Colon (tissue), 2 donors: ENCODE results near the gene PAPOLB.

Experiments used
- FAIRE-seq: peaks from 2 replicates; lab custom pipeline; 2012; peaks lifted over from hg19 to GRCh38; lab: Jason Lieb, UNC
- donor health status: control.
- donor health status: control.

The PAPOLB gene

DNA sequence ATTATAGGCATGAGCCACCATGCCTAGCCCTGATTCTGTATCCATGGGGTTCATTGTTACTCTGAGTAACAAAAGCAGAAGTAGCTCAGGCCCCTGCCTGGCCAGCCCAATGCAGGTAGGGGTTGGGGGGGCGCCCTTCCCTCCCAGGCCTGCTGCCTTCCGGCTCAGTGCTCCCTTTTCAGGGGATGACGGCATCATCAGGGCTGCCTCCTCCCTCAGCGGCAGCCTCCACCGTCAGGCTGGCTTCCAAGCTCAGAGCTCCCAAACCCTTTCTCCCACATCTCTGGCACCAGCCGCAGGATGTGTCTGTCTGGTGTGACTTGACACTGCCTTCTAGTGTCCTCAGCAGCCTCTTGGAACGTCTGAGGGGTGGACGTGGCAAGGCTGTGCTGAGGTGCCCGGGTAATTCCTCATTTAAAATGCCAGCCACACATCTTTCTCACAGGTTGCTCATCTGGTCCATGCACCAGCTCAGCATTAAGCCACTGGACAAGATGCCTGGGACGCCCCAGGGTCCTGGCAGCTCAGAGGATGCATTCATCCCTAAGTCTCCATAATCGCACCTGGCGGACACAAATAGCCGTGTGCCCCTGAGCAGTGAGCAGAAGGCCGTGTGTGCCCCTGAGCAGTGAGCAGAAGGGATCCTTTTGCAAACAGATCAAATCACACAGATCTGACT lies 38.2 kb downstream of the PAPOLB start:
- FAIRE-seq, result no peak

DNA sequence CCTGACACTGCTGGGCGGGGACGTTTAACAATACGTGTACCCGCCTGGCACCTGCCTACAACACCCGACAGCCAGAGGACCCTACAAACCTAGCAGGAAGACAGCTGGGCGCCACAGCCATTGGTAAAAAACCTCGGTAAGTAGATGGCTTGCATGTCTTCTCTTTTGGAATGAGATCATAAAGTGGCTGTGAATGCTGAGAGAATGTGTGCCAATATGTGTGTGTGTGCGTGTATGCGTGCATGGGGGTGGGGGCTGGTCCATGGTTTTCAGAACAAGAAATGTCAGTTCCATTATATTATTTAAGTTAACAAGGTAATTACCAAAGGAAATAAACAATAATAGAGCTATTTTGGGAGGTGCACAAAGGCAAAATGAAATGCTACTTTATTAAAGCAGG lies 39.2 kb downstream of the PAPOLB start:
- FAIRE-seq, result no peak

DNA sequence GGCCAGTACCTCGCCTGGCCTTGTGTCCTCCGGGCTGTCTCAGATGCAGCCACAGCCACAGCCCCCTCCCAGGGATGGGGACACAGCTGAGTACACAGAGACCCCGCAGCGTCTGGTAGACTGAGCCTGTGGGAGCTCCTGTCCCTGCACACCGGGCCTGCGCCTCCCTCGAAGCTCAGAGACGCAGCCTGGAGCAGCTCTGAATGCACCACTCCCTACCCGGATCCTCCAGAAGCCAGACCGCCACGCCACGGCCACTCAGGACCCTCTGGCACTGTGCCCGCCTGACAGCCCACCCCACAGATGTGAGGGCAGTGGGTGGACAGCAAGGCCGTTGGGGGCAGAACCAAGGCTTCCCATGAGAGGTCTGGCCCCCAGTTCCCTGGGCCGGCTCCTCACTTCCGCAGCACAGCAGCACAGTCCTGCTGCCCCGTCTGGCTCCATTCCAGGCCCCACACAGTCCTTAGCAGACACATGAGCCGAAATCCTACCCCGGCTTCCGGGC lies 40.8 kb downstream of the PAPOLB start:
- FAIRE-seq, result no peak

DNA sequence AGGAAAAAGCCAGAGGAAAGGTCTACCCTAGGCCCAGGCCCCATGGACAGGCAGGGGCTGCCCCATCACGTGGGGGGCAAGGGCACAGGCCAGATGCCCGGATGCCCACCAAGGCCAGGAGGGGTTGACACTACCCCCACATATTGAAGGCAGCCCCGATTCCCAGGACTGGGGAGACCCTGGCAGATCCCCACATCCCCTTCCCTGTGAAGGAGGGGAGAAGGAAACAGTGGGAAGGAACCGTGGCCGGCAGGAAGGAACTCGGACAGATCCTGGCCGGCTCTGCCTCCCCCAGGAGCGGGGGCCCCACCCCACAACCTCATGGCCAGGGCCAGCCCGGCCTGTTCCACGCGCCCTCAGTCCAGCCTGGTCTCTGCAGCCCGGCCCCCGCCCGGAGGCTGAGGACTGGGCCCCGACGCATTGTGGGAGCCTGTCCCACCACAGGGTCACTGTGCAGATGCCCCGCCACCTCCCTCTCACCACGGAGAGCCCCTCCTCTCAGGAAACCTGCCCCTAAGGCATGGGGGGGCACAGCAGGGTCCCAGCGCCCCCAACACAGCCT lies 41.3 kb downstream of the PAPOLB start:
- FAIRE-seq, result no peak

DNA sequence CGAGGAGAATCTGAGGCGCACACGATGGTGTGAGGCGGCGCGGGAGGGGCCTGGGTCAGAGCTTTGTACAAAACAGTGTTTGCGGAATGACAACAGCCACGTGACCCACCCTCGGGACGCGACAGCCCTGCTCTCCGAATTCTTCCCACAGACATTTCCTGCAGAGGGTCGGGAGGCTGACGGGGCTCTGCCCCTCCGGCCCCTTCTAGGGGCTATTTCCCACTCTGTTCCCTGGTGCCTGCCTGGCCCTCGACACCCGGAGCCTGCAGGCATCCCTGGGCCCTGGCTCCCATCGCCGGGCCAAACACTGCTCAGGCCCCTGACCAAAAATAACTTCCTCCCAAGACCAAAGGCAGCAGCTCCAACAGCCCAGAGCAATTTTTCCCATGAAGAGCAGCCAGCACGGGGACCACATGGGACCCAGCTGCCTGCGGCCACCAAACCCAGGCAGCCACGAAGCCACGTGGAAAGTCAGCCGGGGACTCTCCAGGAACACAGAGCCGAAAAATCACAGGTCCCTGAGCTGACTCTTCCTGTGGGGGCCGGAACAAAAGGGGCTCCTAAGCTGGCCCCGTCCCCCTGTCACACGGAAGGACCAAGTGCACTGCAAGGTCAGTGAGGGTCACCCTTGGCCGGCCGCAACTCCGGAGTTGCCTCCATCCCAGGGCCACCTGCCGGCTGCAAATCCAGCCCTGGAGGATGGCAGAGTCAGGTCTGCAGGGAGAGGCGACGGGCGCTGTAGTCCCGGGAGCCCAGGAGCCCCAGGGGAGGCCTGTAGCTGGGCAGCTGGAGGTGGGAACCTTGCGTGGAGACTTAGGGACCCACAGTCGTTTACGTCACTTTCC lies 42.0 kb downstream of the PAPOLB start:
- no peak for FAIRE-seq

DNA sequence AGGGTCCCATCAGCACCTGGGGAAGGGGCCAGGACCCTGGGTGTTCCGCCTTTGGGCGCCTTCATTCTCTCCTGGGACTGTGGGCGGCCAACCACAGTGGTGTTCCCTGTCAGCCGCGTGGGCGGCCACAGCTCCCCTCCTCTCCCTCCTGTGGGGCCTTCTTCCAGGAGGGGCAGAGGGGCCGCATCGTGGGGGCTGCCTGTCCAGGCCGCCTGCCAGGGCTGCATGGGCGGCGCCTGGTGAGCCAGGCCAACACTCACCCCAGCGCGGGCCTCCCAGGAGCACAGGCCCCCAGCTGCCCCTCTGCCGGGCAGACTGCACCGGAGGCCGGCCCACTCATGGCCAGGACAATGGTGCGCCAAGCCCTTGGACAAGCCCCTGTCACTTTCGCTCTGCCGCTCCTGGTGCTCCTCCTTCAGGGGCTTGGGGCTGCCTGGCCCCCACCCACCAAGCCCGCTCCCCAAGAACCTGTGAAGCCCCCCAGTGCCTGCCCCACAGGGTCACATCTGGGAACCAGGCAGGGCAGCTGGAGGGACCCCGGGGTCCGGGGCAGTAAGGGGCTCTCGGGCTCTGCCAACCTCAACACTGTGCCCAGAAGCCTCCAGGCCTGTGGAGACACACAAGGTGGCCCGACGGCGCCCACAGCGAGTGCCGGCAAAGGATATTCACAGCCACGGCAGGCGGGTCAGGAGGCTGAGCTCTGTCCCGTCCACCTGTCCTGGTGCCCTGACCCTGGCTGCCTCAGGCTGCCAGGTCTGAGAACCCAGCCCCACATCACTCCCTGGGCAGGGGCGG lies 43.6 kb downstream of the PAPOLB start:
- FAIRE-seq, result no peak

DNA sequence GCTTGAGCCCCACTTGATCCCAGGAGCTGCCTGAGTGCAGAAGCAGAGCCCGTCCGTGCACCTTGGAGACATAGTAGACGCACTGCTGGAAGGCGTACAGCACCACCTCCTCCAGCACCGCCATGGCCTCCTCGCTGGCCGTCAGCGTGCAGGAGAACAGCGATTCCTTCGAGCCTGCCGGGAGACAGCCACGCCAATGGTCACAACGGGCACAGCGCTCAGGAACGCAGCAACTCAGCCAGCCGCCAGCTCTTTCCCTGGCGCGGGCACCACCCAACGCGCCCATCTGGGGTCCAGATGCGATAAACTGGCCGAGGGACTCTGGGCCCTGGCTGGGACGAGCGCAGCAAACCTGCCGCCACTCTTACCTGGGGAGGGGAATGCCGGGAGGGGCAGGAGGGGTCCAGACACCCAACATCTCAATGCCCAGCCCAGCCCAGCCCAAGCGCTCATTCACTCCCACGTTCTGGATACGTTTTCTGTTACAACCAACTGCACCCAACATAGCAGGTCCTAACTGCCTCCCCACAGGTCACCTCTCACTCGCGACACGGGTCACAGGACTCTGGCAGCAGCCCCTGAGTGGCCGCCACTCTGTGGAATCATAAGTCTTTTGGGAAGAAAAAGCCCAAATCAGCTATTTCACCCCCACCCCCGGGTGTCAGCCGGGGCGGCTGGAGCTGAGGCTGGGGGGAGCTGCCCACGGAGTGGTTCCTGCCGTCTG lies 44.5 kb downstream of the PAPOLB start:
- FAIRE-seq, result no peak

DNA sequence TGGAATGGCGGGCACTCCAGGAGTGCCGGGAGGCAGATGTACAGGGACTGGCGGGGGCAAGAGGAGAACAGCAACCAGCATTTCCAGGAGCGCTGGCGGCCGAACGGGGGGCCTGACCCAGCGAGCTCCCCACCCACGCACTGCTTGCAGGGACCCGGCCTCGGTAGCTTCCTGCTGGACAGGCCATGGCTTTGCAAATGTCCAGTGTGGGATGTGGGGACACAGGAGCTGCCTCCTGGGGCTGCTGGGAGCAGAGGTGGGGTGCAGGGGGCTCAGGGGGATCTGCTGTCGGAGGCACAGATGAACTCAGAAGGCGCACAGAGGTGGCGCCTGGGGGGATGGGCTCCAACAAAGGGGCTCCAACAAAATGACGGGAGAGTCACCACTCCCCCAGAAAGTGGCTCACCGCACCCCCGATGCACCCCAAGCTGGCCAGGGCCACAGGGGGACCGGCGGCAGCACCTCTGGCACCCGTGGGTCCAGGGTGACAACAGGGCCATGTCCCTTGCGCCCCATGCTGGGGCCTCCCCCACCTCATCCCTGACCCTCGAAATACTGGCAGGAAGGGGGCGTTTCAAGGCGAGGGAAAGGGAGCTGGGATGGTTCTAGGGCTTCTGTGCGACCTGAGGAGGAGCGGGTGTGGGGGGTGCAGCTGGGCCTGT lies 45.3 kb downstream of the PAPOLB start:
- no peak for FAIRE-seq

DNA sequence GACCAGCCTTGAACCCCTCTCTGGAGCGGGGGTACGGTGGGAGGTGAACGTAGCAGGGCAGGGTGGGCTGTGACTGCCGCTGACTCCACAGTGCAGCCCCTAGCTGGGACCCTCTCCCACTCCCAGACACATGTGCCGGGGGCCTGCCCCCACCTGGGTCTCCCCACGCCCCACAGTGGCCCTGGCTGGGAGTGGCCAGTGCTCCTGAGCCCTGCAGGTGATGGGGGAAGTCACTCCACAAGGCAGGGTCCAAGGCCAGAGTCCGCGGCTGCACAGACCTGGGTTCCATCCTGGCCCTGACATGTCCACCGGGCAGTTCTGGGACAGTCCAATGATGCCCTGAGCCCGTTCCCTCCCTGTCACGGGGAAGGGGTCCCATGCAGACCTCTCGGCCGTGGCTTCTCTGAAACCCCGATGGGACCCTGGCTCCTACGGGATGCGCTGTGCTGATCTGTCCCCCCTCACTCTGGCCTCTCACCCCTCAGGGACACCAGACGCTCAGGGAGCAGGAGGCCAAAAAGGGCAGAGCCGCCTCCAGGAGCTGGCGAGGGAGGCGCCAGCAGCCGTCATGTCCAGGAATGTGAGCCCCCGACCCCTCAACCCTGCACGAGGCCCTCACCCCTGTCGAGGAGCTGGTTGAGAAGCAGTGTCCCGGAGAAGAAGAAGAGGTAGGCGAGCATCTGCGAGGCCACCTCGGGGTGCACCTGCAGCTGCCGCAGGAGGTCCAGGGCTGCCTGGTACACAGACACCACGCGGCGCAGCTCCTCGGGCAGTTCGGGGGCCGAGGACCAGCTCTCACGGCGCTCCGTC lies 46.0 kb downstream of the PAPOLB start:
- no peak for FAIRE-seq

DNA sequence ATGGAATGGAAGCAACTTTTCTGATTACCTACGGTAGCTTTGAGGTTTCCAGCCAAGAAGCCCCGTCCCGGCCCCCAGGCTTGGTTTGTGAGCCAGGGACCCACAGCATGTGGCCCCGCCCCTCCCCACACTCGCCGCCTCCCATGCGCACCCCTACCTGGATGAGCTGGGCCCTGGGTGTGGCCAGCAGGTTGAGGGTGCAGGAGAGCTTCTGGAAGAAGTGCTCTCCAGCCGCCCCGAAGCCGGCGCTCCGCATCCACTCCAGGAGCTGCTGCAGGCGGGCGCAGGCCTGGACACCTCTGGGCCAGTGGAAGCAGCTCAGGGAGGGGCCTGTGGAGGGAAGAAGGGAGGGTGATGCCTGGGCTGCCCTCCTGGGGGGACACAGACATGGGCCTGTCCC lies 46.7 kb downstream of the PAPOLB start:
- no peak for FAIRE-seq

DNA sequence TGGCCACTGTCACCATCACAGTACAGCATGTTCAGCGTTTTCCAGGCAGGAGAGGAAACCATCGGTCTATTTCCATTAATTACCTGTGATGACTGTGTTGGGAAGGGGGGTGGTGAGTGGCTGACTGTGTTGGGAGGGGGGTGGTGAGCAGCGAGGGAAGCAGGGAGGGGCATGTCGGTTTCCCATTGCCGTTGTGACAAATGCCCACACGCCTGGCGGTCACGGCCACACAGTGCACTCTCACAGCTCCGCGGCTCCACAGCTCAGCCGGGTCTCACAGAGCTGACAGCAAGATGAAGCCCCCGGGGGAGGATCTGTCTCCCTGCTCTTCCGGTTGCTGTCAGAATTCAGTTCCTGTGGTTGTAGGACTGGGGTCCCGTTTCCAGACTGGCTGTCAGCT lies 47.4 kb downstream of the PAPOLB start:
- FAIRE-seq, result no peak

DNA sequence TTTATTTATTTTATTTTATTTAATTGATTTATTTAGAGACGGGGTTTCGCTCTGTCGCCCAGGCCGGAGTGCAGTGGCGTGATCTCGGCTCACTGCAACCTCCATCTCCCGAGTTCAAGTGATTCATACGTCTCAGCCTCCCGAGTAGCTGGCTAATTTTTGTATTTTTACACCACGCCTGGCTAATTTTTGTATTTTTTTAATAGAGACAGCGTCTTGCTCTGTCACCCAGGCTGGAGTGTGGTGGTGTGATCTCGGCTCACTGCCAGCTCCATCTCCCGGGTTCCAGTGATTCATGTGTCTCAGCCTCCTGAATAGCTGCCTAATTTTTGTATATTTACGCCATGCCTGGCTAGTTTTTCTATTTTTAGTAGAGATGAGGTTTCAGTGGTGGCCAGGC lies 52.2 kb downstream of the PAPOLB start:
- FAIRE-seq, result no peak

DNA sequence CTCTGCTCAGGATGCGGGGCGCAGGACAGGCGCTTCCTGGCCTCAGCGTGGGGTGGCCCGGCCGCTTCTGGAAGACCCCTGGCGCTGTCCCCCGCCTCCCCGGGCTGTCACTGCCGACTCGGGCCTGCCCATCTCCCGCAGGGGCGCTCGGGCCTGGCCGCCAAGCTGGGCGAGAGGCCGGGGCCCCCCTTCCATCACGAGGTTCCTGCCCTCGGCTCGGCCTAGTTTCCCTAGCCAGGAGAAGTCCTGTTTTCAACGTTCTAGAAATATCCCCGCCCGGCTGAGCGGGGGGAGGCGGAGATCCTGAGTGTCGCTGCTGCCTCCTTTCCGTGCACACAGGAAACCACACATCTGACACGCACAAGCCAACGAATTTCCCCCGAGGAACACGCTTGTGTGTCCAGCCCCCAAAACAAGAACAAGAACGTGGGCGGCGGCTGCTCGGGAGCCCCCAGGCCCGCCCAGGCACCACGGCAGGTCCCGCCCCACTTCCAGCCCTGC lies 52.7 kb downstream of the PAPOLB start:
- FAIRE-seq, result no peak

DNA sequence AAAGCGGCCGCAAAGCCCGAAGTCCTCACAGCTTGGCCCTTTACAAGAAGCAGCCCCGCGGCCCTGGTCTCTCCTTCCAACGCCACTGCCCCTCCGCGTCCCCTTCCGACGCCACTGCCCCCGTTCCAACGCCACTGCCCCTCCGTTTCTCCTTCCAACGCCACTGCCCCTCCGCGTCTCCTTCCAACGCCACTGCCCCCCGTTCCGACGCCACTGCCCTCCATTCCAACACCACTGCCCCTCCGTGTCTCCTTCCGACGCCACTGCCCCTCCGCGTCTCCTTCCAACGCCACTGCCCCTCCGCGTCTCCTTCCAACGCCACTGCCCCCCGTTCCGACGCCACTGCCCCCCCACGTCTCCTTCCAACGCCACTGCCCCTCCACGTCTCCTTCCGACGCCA lies 53.3 kb downstream of the PAPOLB start:
- FAIRE-seq, result no peak

DNA sequence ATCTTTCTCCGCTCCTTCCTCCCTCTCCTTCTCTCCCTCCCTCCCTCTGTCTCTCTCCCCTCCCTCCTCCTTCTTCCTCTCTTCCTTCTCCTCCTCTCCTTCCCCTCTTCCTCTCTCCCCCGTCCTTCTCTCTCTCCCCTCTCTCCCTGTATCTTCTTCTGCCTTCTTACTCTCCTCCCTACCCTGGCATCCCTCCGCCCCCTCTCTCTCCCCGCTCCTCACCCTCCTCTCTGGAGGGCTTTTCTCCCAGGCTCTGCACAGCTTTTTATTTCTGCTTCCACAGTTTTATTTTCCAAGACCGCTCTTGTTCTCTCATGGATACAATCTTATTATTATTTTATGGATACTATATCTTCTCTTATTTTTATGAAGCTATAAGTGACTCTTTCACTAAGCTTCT lies 53.8 kb downstream of the PAPOLB start:
- FAIRE-seq, result no peak
